SK-N-SH (cell line): ENCODE results near the gene ARHGAP42.

Source experiments
- MXI1 ChIP-seq: IDR thresholded peaks from 2 replicates; pipeline ENCODE4 v1.6.1; 2012; ENCODE audit warnings: mild to moderate bottlenecking, low read depth, low read length, improper control_type of control experiment
- POLR2AphosphoS5 ChIP-seq: IDR thresholded peaks from 2 replicates; pipeline ENCODE4 v1.6.1; 2012; ENCODE audit warnings: low read depth, low read length
- RAD21 ChIP-seq: IDR thresholded peaks from 2 replicates; pipeline ENCODE4 v1.6.1; 2012; ENCODE audit warnings: mild to moderate bottlenecking, low read length
- SMC3 ChIP-seq: IDR thresholded peaks from 2 replicates; pipeline ENCODE4 v1.6.1; 2012; ENCODE audit warnings: low read depth, low read length, improper control_type of control experiment
- TCF12 ChIP-seq: IDR thresholded peaks from 2 replicates; pipeline ENCODE4 v1.4.0; 2012
- TF ChIP-seq, protein P1 (sequence below): fragments of 200-600 bp; sonication (generic); IDR thresholded peaks from 2 replicates; pipeline ENCODE4 v1.6.1; 2017; ENCODE audit warnings: antibody characterized with exemption, mild to moderate bottlenecking, moderate library complexity
- TF ChIP-seq, protein P2 (sequence below): IDR thresholded peaks from 2 replicates; pipeline ENCODE4 v1.4.0; 2012; ENCODE audit warnings: low read depth, borderline replicate concordance
- TF ChIP-seq, protein P3 (sequence below): IDR thresholded peaks from 2 replicates; pipeline ENCODE4 v1.6.1; 2012; ENCODE audit warnings: mild to moderate bottlenecking, low read depth, low read length, moderate library complexity
- TF ChIP-seq, protein P4 (sequence below): IDR thresholded peaks from 2 replicates; pipeline ENCODE4; 2012
- TF ChIP-seq, protein P5 (sequence below): fragments of 150-350 bp; IDR thresholded peaks from 2 replicates; pipeline ENCODE4 v1.6.1; 2016; ENCODE audit warnings: mild to moderate bottlenecking, low read depth, low read length
- TF ChIP-seq, protein P6 (sequence below): IDR thresholded peaks from 2 replicates; pipeline ENCODE4 v1.4.0; 2012; ENCODE audit warnings: low read depth, borderline replicate concordance

DNA sequence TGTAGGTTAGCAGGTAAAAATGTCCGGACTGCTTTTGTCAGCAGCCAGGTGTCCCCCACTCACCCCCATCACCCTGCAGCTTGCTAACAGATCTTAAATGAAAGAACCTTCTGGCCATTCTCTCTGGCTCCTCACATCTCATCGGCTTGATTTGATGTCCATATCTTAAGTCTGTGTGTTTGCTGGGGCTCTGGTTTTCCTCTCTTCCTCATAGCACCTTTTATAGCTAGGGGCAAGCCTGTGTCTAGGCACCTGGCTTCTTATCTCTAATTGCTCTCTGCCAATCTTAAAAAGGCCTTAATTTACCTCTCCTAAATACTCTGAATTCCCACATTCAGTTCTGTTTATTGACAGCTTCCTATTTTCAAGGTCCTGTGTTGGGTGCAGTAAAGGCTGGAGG lies 72.0 kb downstream of the ARHGAP42 start:
- TF ChIP-seq, protein P1, sequence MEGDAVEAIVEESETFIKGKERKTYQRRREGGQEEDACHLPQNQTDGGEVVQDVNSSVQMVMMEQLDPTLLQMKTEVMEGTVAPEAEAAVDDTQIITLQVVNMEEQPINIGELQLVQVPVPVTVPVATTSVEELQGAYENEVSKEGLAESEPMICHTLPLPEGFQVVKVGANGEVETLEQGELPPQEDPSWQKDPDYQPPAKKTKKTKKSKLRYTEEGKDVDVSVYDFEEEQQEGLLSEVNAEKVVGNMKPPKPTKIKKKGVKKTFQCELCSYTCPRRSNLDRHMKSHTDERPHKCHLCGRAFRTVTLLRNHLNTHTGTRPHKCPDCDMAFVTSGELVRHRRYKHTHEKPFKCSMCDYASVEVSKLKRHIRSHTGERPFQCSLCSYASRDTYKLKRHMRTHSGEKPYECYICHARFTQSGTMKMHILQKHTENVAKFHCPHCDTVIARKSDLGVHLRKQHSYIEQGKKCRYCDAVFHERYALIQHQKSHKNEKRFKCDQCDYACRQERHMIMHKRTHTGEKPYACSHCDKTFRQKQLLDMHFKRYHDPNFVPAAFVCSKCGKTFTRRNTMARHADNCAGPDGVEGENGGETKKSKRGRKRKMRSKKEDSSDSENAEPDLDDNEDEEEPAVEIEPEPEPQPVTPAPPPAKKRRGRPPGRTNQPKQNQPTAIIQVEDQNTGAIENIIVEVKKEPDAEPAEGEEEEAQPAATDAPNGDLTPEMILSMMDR: no peak
- TF ChIP-seq, protein P2, sequence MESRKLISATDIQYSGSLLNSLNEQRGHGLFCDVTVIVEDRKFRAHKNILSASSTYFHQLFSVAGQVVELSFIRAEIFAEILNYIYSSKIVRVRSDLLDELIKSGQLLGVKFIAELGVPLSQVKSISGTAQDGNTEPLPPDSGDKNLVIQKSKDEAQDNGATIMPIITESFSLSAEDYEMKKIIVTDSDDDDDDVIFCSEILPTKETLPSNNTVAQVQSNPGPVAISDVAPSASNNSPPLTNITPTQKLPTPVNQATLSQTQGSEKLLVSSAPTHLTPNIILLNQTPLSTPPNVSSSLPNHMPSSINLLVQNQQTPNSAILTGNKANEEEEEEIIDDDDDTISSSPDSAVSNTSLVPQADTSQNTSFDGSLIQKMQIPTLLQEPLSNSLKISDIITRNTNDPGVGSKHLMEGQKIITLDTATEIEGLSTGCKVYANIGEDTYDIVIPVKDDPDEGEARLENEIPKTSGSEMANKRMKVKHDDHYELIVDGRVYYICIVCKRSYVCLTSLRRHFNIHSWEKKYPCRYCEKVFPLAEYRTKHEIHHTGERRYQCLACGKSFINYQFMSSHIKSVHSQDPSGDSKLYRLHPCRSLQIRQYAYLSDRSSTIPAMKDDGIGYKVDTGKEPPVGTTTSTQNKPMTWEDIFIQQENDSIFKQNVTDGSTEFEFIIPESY: no peak
- TF ChIP-seq MXI1: no peak
- TF ChIP-seq, protein P3, sequence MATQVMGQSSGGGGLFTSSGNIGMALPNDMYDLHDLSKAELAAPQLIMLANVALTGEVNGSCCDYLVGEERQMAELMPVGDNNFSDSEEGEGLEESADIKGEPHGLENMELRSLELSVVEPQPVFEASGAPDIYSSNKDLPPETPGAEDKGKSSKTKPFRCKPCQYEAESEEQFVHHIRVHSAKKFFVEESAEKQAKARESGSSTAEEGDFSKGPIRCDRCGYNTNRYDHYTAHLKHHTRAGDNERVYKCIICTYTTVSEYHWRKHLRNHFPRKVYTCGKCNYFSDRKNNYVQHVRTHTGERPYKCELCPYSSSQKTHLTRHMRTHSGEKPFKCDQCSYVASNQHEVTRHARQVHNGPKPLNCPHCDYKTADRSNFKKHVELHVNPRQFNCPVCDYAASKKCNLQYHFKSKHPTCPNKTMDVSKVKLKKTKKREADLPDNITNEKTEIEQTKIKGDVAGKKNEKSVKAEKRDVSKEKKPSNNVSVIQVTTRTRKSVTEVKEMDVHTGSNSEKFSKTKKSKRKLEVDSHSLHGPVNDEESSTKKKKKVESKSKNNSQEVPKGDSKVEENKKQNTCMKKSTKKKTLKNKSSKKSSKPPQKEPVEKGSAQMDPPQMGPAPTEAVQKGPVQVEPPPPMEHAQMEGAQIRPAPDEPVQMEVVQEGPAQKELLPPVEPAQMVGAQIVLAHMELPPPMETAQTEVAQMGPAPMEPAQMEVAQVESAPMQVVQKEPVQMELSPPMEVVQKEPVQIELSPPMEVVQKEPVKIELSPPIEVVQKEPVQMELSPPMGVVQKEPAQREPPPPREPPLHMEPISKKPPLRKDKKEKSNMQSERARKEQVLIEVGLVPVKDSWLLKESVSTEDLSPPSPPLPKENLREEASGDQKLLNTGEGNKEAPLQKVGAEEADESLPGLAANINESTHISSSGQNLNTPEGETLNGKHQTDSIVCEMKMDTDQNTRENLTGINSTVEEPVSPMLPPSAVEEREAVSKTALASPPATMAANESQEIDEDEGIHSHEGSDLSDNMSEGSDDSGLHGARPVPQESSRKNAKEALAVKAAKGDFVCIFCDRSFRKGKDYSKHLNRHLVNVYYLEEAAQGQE: no peak
- no peak for TF ChIP-seq SMC3
- no peak for TF ChIP-seq RAD21
- no peak for TF ChIP-seq TCF12
- TF ChIP-seq, protein P4, sequence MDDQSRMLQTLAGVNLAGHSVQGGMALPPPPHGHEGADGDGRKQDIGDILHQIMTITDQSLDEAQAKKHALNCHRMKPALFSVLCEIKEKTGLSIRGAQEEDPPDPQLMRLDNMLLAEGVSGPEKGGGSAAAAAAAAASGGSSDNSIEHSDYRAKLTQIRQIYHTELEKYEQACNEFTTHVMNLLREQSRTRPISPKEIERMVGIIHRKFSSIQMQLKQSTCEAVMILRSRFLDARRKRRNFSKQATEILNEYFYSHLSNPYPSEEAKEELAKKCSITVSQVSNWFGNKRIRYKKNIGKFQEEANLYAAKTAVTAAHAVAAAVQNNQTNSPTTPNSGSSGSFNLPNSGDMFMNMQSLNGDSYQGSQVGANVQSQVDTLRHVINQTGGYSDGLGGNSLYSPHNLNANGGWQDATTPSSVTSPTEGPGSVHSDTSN: no peak
- no peak for TF ChIP-seq POLR2AphosphoS5
- TF ChIP-seq, protein P5, sequence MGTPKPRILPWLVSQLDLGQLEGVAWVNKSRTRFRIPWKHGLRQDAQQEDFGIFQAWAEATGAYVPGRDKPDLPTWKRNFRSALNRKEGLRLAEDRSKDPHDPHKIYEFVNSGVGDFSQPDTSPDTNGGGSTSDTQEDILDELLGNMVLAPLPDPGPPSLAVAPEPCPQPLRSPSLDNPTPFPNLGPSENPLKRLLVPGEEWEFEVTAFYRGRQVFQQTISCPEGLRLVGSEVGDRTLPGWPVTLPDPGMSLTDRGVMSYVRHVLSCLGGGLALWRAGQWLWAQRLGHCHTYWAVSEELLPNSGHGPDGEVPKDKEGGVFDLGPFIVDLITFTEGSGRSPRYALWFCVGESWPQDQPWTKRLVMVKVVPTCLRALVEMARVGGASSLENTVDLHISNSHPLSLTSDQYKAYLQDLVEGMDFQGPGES: no peak
- TF ChIP-seq, protein P6, sequence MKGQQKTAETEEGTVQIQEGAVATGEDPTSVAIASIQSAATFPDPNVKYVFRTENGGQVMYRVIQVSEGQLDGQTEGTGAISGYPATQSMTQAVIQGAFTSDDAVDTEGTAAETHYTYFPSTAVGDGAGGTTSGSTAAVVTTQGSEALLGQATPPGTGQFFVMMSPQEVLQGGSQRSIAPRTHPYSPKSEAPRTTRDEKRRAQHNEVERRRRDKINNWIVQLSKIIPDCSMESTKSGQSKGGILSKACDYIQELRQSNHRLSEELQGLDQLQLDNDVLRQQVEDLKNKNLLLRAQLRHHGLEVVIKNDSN: no peak
